Caco-2 (cell line): ENCODE results near the gene PARP11. TPM values are rescaled to one million over a fixed set of nuclear protein-coding genes. Genes with fewer than 3 reads are reported as not detected.

Experiments used
- BruUV-seq: library from RNA; stranded (reverse); fragments of 400-500 nt; replicated peaks from 2 replicates; lab custom pipeline; 2021; lab: Mats Ljungman, UMichigan
- CTCF ChIA-PET: fragments of 300-600 bp; sonication (Branson Sonifier 250); formaldehyde crosslinking; loops from one replicate; lab custom pipeline; 2022; ENCODE audit warnings: antibody characterized with exemption; lab: Charles Lee
- POLR2A ChIA-PET: fragments of 300-600 bp; sonication (Branson Sonifier 250); formaldehyde crosslinking; loops from one replicate; lab custom pipeline; 2022; ENCODE audit warnings: antibody characterized with exemption; lab: Charles Lee
- DNase-seq, 2 experiments: peaks; one replicate each; pipeline versions ENCODE4 v3.0.0 to v3.0.0-alpha.2; 2020 to 2022
- H3K27me3 ChIP-seq: replicated peaks from 2 replicates; pipeline ENCODE4 v1.6.0; 2011; ENCODE audit warnings: low read length; ENCODE audit not compliant: control insufficient read depth, insufficient read depth
- H3K36me3 ChIP-seq: 2 replicates; pipeline ENCODE4 v1.5.1; 2011; ENCODE audit warnings: low read length; ENCODE audit not compliant: control insufficient read depth, insufficient read depth
- H3K4me1 ChIP-seq: fragments of 250-450 bp; sonication (Bioruptor Pico); 2 replicates; pipeline ENCODE4 v1.5.1; 2020; ENCODE audit warnings: mild to moderate bottlenecking
- H3K4me3 ChIP-seq: 2 replicates; pipeline ENCODE4 v1.5.1; 2011; ENCODE audit warnings: low read depth, mild to moderate bottlenecking, control low read depth, low read length
- H3K9me3 ChIP-seq: fragments of 250-450 bp; sonication (Bioruptor Pico); 2 replicates; pipeline ENCODE4 v1.5.1; 2020; ENCODE audit warnings: mild to moderate bottlenecking, moderate library complexity
- H3K27ac Mint-ChIP-seq: one replicate; pipeline ENCODE4 v1.8.0; 2022; ENCODE audit warnings: mixed read lengths; ENCODE audit not compliant: unreplicated experiment
- H3K27me3 Mint-ChIP-seq: one replicate; pipeline ENCODE4 v1.8.0; 2022; ENCODE audit warnings: mixed read lengths; ENCODE audit not compliant: insufficient read depth, unreplicated experiment
- H3K36me3 Mint-ChIP-seq: one replicate; pipeline ENCODE4 v1.8.0; 2022; ENCODE audit warnings: mild to moderate bottlenecking, mixed read lengths; ENCODE audit not compliant: insufficient read depth, unreplicated experiment
- H3K4me1 Mint-ChIP-seq: one replicate; pipeline ENCODE4 v1.8.0; 2022; ENCODE audit warnings: low read depth, mixed read lengths; ENCODE audit not compliant: unreplicated experiment
- H3K4me3 Mint-ChIP-seq: one replicate; pipeline ENCODE4 v1.8.0; 2022; ENCODE audit warnings: mild to moderate bottlenecking, moderate library complexity, mixed read lengths; ENCODE audit not compliant: unreplicated experiment
- H3K9me3 Mint-ChIP-seq: one replicate; pipeline ENCODE4 v1.8.0; 2022; ENCODE audit warnings: mixed read lengths; ENCODE audit not compliant: unreplicated experiment
- CTCF ChIP-seq, 2 experiments: fragments of 200-600 bp in 1 of 2; IDR thresholded peaks; 1 replicate in 1 of 2; 2 replicates in 1 of 2; pipeline versions ENCODE4 v1.5.1 to v1.8.0; 2011 to 2022; ENCODE audit warnings: antibody characterized with exemption in 1 of 2, control low read depth in 1 of 2, inconsistent platforms in 1 of 2, low read depth in 1 of 2, low read length in 1 of 2, mild to moderate bottlenecking in 1 of 2, moderate library complexity in 1 of 2; ENCODE audit not compliant: insufficient read depth in 1 of 2, severe bottlenecking in 1 of 2, unreplicated experiment in 1 of 2
- intact Hi-C: fragments of 100-400 bp; cut with micrococcal nuclease; formaldehyde crosslinking; loops from one replicate; pipeline ENCODE4 v1.10.0; 2022; ENCODE audit not compliant: unreplicated experiment
- total RNA-seq: library from RNA; stranded (reverse); gene quantifications from 2 replicates; pipeline ENCODE4 v1.2.3, GENCODE V29; 2022

Gene PARP11
- total RNA-seq, 1 experiment from 2014 or later: 18.1 TPM

DNA sequence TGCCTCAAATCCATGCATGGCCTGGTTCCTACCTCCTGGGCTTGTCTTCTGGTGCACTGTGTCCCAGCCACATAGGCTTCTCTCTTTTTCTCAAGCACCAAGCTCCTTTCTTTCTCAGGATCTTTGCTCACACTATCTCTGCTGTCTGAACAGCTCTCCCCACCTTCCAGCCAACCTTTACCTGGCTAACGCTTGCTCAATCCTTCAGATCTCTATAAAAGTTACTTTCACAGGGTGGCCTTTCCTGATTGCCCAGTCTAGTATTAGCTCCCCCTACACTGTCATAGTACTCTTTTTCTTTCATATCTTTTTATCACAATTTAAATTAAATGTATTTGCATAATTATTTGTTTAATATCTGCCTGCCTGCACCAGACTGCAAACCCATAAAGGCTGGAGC is 3.8 kb downstream of the PARP11 start:
- intact Hi-C loops: no loop called here
- Histone ChIP-seq H3K4me3 (no peak overlapping the region), H3K9me3 (peaks cover 8% of the 10 kb centered on the region; the same call in 1 of the 2 replicates), H3K27me3 (no peaks in the 10 kb centered on the region), H3K36me3 (no peaks in the 10 kb centered on the region; the same call in 1 of the 2 replicates), H3K4me1 (peaks cover 4% of the 10 kb centered on the region)
- peaks cover 9% of the 10 kb centered on the region for H3K4me1 Mint-ChIP-seq
- H3K27ac Mint-ChIP-seq: no peak overlapping the region
- ChIA-PET CTCF (no interaction called here), POLR2A (no interaction called here)
- no peak for TF ChIP-seq CTCF (IDR thresholded peaks at IDR 0.05; ENCODE audit: insufficient read depth in 1 of 2, low read depth in 1 of 2, low read length in 1 of 2, severe bottlenecking in 1 of 2, unreplicated experiment in 1 of 2)
- no TSS peak for BruUV-seq
- no peak overlapping the region for H3K4me3 Mint-ChIP-seq
- DNase-seq: no peak
- H3K9me3 Mint-ChIP-seq: peaks cover 24% of the 10 kb centered on the region
- no peaks in the 10 kb centered on the region for H3K27me3 Mint-ChIP-seq
- H3K36me3 Mint-ChIP-seq: no peaks in the 10 kb centered on the region

DNA sequence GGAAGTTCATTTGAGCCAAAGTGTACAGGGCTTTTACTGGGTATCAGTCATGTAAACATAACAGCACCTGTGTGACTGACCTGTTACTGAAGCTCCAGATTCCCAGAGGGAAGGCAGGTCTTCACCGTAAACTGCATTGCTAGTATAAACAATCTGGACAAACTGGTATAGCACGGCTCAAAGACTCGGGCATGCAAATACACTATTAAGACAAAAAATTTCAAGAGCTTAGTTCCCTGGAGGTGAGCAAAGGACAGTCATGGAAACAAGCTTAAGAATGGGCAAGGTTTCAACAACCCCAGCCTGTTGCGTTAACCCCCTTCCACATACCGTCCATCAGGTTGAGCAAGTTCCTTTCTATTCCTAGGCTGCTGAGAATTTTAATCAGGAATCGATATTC is 9.4 kb downstream of the PARP11 start:
- intact Hi-C loops: no loop called here
- no peaks in the 10 kb centered on the region for H3K4me1 Mint-ChIP-seq
- ChIA-PET CTCF (interaction anchor here (0.5 to 1.0 kb wide), 2 partner anchors 20 to 86 kb away, joined by 3 to 4 read pairs; no protein-coding TSS in a partner anchor), POLR2A (interaction anchor here (0.6 kb wide), 1 partner anchor 168 kb away, joined by 3 read pairs; no protein-coding TSS in a partner anchor)
- H3K4me3 ChIP-seq: no peak overlapping the region
- no TSS peak for BruUV-seq
- no peak overlapping the region for H3K4me3 Mint-ChIP-seq
- no peak for TF ChIP-seq CTCF (IDR thresholded peaks at IDR 0.05; ENCODE audit: insufficient read depth in 1 of 2, low read depth in 1 of 2, low read length in 1 of 2, severe bottlenecking in 1 of 2, unreplicated experiment in 1 of 2)
- peaks cover 8% of the 10 kb centered on the region; the same call in 1 of the 2 replicates for H3K9me3 ChIP-seq
- H3K27me3 Mint-ChIP-seq: no peaks in the 10 kb centered on the region
- H3K27me3 ChIP-seq: no peaks in the 10 kb centered on the region
- H3K36me3 Mint-ChIP-seq: peaks cover 4% of the 10 kb centered on the region
- peak in 1 of 2 experiments; percentile 57 for DNase-seq
- no peak overlapping the region for H3K27ac Mint-ChIP-seq
- peaks cover 26% of the 10 kb centered on the region for H3K9me3 Mint-ChIP-seq
- no peaks in the 10 kb centered on the region for H3K4me1 ChIP-seq
- H3K36me3 ChIP-seq: no peaks in the 10 kb centered on the region

DNA sequence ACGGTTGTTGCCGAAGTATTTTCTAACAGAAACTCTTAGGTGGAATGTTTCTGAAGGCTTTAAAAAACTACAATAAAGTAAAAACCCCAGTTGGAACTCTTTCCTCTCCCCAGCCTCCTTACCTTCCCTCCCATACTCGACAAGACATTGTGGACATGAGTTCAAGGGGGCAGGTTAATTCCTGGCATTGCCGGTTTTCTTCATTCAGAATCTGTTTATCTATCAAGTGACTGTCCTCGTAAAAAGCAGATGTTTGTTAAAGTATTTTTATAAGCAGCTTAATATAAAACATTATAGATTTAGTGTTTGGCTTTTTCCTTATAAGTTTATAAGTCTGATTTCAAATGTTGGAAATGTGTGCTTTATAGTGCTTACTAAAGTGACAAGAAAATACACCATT is 30.7 kb downstream of the PARP11 start:
- Histone ChIP-seq H3K4me1 (no peaks in the 10 kb centered on the region), H3K9me3 (peaks cover 3% of the 10 kb centered on the region; the same call in 1 of the 2 replicates), H3K36me3 (no peaks in the 10 kb centered on the region), H3K4me3 (no peak overlapping the region), H3K27me3 (no peaks in the 10 kb centered on the region)
- no peak overlapping the region for H3K4me3 Mint-ChIP-seq
- no peaks in the 10 kb centered on the region for H3K27me3 Mint-ChIP-seq
- CTCF ChIA-PET: no interaction called here
- intact Hi-C loops: no loop called here
- TF ChIP-seq CTCF (IDR thresholded peaks at IDR 0.05; ENCODE audit: insufficient read depth in 1 of 2, low read depth in 1 of 2, low read length in 1 of 2, severe bottlenecking in 1 of 2, unreplicated experiment in 1 of 2): no peak
- H3K27ac Mint-ChIP-seq: no peak overlapping the region
- POLR2A ChIA-PET: no interaction called here
- no peak for DNase-seq
- peaks cover under 1% of the 10 kb centered on the region for H3K36me3 Mint-ChIP-seq
- no TSS peak for BruUV-seq
- H3K9me3 Mint-ChIP-seq: peaks cover 11% of the 10 kb centered on the region
- peaks cover 4% of the 10 kb centered on the region for H3K4me1 Mint-ChIP-seq
